ENCODE measurements around the gene PPWD1. TPM values are rescaled to one million over a fixed set of nuclear protein-coding genes. Genes with fewer than 3 reads are reported as not detected.

PPWD1 gene
- total and polyA plus RNA-seq, 2 of the 13 experiments (the other 11 are each of a cell fraction or from before 2014, with no cell fraction given), result 7.4 to 44.3 TPM

GRCh38 chr5:65624571-65625555 lies 61.8 kb downstream of the PPWD1 start, which contains the start of the genes SHLD3 and TRAPPC13 (continued):
- TF ChIP-seq ZNF597 (CRISPR knock-in tag; IDR thresholded peaks at IDR 0.05) (no peak), ZNF615 (CRISPR knock-in tag; IDR thresholded peaks at IDR 0.05; ENCODE audit: borderline replicate concordance) (0 out of 2 replicates have a peak, but pooled peaks have one; percentile 61), NONO (IDR thresholded peaks at IDR 0.05) (no peak), NONO (CRISPR knock-in tag; conservative IDR thresholded peaks at IDR 0.05) (no peak), ZNF207 (IDR thresholded peaks at IDR 0.05; ENCODE audit: borderline replicate concordance) (no peak), SRSF4 (IDR thresholded peaks at IDR 0.05; ENCODE audit: low read depth, low read length, poor library complexity, severe bottlenecking) (no peak), DZIP1 (CRISPR knock-in tag; IDR thresholded peaks at IDR 0.05) (0 out of 2 replicates have a peak, but pooled peaks have one; percentile 38), POLR2AphosphoS5 (IDR thresholded peaks at IDR 0.05; ENCODE audit: low read depth, low read length) (peak; percentile 74), ZNF274 (CRISPR knock-in tag; IDR thresholded peaks at IDR 0.05) (no peak), ZNF318 (CRISPR knock-in tag; IDR thresholded peaks at IDR 0.05) (no peak), ZNF350 (CRISPR knock-in tag; IDR thresholded peaks at IDR 0.05; ENCODE audit: borderline replicate concordance, low read depth) (no peak), THRA (CRISPR knock-in tag; IDR thresholded peaks at IDR 0.05; ENCODE audit: borderline replicate concordance) (0 out of 2 replicates have a peak, but pooled peaks have one; percentile 30)

All from HepG2 (cell line).